Measurements from ENCODE around the gene AMN1.
"Not testable (repeated sequence)": the region's sequence is repeated elsewhere in the genome, so short reads cannot be mapped to it uniquely, and the experiment has no call there.

AMN1 gene

GRCh38 chr12:31732926-31733548 is 4.2 kb upstream of the AMN1 start:
- DNase-seq: no peak

GRCh38 chr12:31731203-31731602 is 2.4 kb upstream of the AMN1 start:
- DNase-seq: not testable (repeated sequence)

- peak in 1 of 2 experiments; percentile 20 for DNase-seq
Observed at GRCh38 chr12:31729705-31730104, 884 bp upstream of the AMN1 start.

GRCh38 chr12:31728289-31728916 is 418 bp downstream of the AMN1 start:
- peak in 1 of 2 experiments; percentile 26 for DNase-seq

- peak; percentile 20 to 29 for DNase-seq
Observed at GRCh38 chr12:31727192-31727591, 1.6 kb downstream of the AMN1 start.

GRCh38 chr12:31726575-31726974 is 2.2 kb downstream of the AMN1 start:
- no peak for DNase-seq

GRCh38 chr12:31724557-31724956 is 4.3 kb downstream of the AMN1 start:
- DNase-seq: no peak

- DNase-seq: no peak
Observed at GRCh38 chr12:31722580-31722979, 6.2 kb downstream of the AMN1 start.

GRCh38 chr12:31718542-31719198 is 10.2 kb downstream of the AMN1 start:
- DNase-seq: not testable (repeated sequence)

- not testable (repeated sequence) for DNase-seq
Observed at GRCh38 chr12:31716998-31717397, 11.8 kb downstream of the AMN1 start.

GRCh38 chr12:31715283-31715825 is 13.5 kb downstream of the AMN1 start:
- peak; percentile 38 to 60 for DNase-seq

GRCh38 chr12:31714406-31715271 is 14.2 kb downstream of the AMN1 start:
- no peak for DNase-seq

GRCh38 chr12:31712877-31713276 is 15.9 kb downstream of the AMN1 start:
- no peak for DNase-seq

- DNase-seq: no peak
Observed at GRCh38 chr12:31710021-31710818, 18.6 kb downstream of the AMN1 start.

- not testable (repeated sequence) for DNase-seq
Observed at GRCh38 chr12:31708118-31708517, 20.7 kb downstream of the AMN1 start.

- DNase-seq: no peak
Observed at GRCh38 chr12:31705621-31706020, 23.2 kb downstream of the AMN1 start.

- DNase-seq: no peak
Observed at GRCh38 chr12:31702047-31702446, 26.8 kb downstream of the AMN1 start.

GRCh38 chr12:31689921-31690320 is 38.9 kb downstream of the AMN1 start:
- DNase-seq: not testable (repeated sequence)

- peak; percentile 95 to 96 for DNase-seq
Observed at GRCh38 chr12:31687101-31687527, 41.7 kb downstream of the AMN1 start.

GRCh38 chr12:31685801-31686200 is 43.0 kb downstream of the AMN1 start:
- no peak for DNase-seq

- DNase-seq: peak; percentile 71 to 73
Observed at GRCh38 chr12:31682136-31682962, 46.5 kb downstream of the AMN1 start.
